ENCODE results near the gene TRPM2.

TRPM2 gene

GRCh38 chr21:44433791-44434567 is 80.6 kb downstream of the TRPM2 start:
- DNase-seq, result no peak

GRCh38 chr21:44434568-44434925 is 81.1 kb downstream of the TRPM2 start:
- DNase-seq, result no peak

DNA sequence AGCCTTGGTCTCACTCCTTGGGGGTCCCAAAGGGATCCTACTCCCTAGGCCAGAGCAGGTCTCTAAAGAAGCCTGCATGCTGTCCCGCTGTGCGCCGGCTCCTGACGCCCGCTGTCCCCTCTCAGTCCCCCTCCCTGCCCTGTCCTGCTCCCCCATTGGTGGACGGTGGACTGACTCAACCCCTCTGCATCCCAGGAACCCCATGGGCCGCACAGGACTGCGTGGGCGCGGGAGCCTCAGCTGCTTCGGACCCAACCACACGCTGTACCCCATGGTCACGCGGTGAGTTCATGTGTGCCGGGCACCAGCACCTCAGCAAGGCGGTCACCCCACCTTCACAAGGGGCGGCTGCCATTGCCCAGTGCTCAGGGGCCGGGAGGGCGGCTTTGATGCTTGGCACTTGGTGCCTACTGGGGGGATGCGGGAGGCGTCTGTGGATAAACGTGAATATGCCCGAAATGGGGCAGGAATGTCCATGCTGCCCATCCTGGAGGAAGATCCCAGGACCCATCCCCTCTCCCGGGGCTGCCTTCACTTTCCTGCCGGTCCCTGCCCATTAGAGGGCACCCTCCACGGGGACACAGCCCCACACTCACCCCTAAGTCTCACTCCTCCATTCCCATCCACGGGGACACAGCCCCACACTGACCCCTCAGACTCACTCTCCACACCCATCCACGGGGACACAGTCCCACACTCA is 81.7 kb downstream of the TRPM2 start:
- DNase-seq, result no peak

DNA sequence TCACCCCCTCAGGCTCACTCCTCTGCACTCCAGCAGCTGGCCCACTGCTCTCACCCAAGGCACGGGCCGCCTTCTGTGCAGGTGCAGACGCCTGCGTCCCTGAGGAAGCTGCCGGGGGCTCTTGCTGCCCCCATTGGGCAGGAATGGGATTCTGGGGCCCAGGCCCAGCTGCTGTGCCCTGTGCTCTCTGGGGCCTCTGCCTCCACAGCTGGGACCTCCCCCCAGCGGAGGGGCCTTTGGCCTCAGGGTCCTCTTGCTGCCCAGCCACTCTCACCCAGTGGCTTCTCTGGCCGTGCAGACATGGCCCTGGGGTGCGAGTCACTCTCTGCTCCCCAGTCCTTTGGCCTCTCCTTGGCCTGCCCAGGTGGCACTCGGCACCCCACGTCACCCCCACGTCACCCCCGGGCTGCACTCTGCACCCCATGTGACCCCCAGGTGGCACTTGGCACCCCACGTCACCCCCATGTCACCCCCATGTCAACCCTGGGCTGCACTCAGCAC is 82.7 kb downstream of the TRPM2 start:
- no peak for DNase-seq

- DNase-seq, result no peak
Observed at GRCh38 chr21:44436958-44437357, 83.5 kb downstream of the TRPM2 start.

- no peak for DNase-seq
Observed at GRCh38 chr21:44437371-44437695, 83.9 kb downstream of the TRPM2 start.

GRCh38 chr21:44437696-44438431 is 84.4 kb downstream of the TRPM2 start:
- DNase-seq, result peak in 1 of 2 experiments; percentile 56

DNA sequence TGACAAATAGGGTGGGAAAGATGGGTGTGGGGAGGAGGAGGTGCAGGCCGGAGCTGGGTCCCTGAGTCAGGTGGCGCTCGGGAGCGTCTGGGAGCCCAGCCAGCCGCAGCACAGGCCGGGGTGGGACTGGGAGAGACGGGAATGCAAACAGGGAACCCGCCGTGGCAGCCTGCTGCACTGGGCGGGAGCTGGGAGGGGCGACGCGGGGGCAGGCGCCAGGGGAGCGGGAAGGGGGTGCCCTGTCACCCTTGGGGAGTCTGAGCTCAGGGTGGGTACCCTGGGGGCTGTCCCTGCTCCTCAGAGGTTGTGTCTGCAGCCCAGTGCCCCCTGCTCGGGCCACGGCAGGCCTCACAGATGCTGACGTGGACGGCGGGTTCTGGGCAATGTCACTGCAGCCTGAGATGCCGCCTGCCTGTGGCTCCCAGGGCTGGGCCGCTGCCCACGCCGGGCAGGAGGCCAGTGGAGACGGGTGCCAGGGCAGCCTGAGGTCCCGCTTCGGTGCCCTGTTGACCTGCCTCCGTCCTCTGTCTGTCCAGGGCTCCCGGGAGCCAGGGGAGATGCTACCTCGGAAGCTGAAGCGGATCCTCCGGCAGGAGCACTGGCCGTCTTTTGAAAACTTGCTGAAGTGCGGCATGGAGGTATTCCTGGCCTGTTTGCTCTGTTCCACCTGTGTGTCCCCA is 85.2 kb downstream of the TRPM2 start:
- no peak for DNase-seq

GRCh38 chr21:44439211-44439600 is 85.8 kb downstream of the TRPM2 start:
- no peak for DNase-seq

GRCh38 chr21:44440241-44441040 is 87.0 kb downstream of the TRPM2 start:
- no peak for DNase-seq

- no peak for DNase-seq
Observed at GRCh38 chr21:44441041-44441400, 87.6 kb downstream of the TRPM2 start.

GRCh38 chr21:44441581-44442265 is 88.3 kb downstream of the TRPM2 start:
- no peak for DNase-seq

- DNase-seq, result no peak
Observed at GRCh38 chr21:44442266-44443125, 89.1 kb downstream of the TRPM2 start.

- DNase-seq, result no peak
Observed at GRCh38 chr21:44443291-44443890, 90.0 kb downstream of the TRPM2 start.

GRCh38 chr21:44443891-44444285 is 90.5 kb downstream of the TRPM2 start:
- no peak for DNase-seq

- no peak for DNase-seq
Observed at GRCh38 chr21:44444286-44444931, 91.0 kb downstream of the TRPM2 start.

- DNase-seq, result no peak
Observed at GRCh38 chr21:44445145-44445812, 91.9 kb downstream of the TRPM2 start.

DNA sequence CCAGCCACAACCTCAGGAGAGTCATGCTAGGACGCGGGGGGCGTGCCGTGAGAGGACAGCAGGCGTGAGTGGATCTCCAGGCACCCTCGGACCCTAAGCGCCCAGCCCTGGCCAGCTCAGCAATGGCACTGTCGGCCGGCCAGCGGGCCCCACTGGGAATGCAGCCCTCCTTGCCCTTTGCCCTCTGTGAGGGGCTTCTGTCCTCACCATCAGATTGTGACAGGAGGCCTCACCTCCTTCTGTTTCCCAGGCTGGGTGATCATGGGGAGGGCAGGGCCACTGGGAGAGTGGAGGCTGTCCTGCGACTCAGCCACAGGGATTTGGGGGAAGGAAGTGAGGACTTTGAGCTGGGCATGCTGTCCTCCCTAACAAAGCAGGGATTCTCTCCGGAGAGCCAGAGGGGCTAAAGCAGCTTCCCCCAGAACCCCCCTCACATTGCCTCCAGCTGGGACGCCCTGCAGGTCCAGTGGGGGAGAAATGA is 95.3 kb downstream of the TRPM2 start:
- DNase-seq, result no peak

All from NCI-H524 (cell line).